Mucosa of stomach (tissue), 1 donor: ENCODE data around the gene DCUN1D2.
A peak's percentile ranks its signal among the peaks of the same experiment; 100 is the strongest.

Source experiments
- H3K27me3 ChIP-seq: one replicate; pipeline ENCODE4 v1.7.0; 2013; ENCODE audit warnings: mild to moderate bottlenecking, low read length; ENCODE audit not compliant: control insufficient read depth, insufficient read depth
- H3K36me3 ChIP-seq: one replicate; pipeline ENCODE4 v1.7.0; 2013; ENCODE audit warnings: low read length; ENCODE audit not compliant: control insufficient read depth, insufficient read depth
- H3K4me1 ChIP-seq: one replicate; pipeline ENCODE4 v1.7.0; 2013; ENCODE audit warnings: mild to moderate bottlenecking, low read length; ENCODE audit not compliant: control insufficient read depth, insufficient read depth
- H3K4me3 ChIP-seq: one replicate; pipeline ENCODE4 v1.7.0; 2013; ENCODE audit warnings: low read length
- H3K9ac ChIP-seq: one replicate; pipeline ENCODE4 v1.7.0; 2013; ENCODE audit warnings: mild to moderate bottlenecking, low read length, moderate library complexity
- H3K9me3 ChIP-seq: one replicate; pipeline ENCODE4 v1.7.0; 2013; ENCODE audit warnings: mild to moderate bottlenecking, low read length, moderate library complexity; ENCODE audit not compliant: control insufficient read depth
- donor health status: Pancreatic carcinoma.

DCUN1D2 gene

DNA sequence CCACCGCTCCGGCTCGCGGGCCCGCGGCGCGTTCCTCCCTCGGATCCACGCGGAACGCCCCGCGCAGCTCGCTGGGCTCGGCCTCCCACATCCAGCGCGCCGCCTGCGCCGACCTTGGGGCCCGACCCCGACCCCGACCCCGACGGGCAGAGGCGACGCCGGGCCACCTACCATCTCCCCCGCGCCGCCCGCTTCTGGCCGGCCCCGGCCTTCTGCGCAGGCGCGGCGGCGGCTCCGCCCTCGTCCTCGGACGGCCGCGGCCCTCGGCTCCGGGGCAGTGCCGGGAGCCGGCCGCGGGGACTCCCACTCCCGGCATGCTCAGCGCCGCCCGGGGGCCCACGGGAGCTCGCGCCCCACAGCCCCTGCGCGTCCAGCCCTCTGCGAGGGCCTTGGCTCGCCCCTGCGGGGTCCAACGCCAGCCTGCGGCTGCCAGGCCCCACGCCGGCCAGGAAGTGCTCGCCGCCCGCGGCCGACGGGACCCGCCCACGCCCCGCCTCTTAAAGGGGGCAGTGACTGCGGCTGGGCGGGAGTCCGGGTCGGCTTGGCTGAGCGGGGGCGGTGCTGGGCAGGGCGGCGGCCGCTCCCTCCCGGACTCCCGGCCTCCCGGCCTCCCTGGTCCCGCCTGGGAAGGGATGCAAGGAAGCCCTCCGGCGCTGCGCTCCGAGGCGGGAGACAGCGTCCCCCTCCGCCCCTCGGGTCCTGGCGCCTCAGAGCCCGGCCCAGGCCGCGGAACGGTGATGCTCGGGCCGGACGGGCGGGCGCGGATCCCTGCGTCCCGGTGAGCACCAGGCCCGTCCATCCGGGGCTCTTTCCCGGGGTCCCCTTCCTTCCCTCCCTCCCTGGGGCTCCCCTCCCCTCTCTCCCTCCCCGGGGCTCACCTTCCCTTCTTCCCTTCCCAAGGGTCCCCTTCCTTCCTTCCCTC, at the start of gene DCUN1D2:
DCUN1D2 (minus strand) TSS at position 216 of the 922 bp plus-strand sequence; CDS start at position 174, 42 bp downstream.
- H3K27me3 ChIP-seq, result no peaks in the 10 kb centered on the region
- H3K36me3 ChIP-seq, result no peaks in the 10 kb centered on the region
- peak within 1 kb of the TSS; percentile 71 for H3K4me3 ChIP-seq
- H3K9ac ChIP-seq, result peak within 1 kb of the TSS; percentile 97
- H3K9me3 ChIP-seq, result no peaks in the 10 kb centered on the region
- H3K4me1 ChIP-seq, result peaks cover 28% of the 10 kb centered on the region

GRCh38 chr13:113539822-113540221, 49.3 kb upstream of the DCUN1D2 start:
- no peaks in the 10 kb centered on the region for H3K9me3 ChIP-seq
- H3K4me3 ChIP-seq, result no peak overlapping the region
- no peaks in the 10 kb centered on the region for H3K27me3 ChIP-seq
- H3K4me1 ChIP-seq, result no peaks in the 10 kb centered on the region
- H3K9ac ChIP-seq, result no peak overlapping the region
- H3K36me3 ChIP-seq, result no peaks in the 10 kb centered on the region

DNA sequence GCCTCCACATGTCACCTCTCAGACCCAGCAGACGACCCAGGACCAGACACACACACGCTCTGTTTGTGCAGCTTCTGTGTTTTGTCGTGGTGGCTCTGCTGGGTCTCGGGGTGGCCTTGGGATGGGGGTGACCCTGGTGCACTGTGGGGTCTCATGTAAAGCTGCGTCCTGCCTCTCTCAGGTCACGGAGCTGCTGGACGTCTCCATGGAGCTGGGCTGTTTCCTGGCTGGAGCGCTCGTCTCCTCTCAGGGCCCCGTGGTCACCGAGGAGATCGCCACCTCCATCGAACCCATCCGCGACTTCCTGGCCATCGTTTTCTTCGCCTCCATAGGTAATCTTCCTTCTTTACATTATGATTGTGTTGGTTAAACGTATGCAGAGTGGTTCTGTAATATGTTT, 48.7 kb upstream of the DCUN1D2 start:
- Histone ChIP-seq H3K27me3 (no peaks in the 10 kb centered on the region), H3K4me3 (no peak overlapping the region), H3K9me3 (no peaks in the 10 kb centered on the region), H3K36me3 (no peaks in the 10 kb centered on the region), H3K9ac (no peak overlapping the region), H3K4me1 (no peaks in the 10 kb centered on the region)

DNA sequence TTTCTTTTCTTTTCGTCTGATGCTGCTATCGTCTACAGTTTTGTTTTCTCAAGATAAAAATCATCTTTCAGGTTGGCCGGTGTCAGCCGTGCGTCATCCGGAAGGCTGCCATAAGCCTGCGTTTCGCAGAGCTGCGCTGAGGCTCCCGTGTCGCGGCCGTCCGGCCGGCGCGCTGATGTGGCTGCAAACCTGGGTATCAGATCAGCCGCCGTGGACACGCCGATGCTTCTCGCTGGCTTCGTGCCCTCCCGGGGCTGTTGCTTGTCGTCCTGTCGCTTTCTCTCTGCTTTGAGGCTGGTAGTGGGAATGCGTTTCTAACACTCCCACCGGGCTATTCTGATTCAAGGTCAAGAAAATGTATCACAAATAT, 48.2 kb upstream of the DCUN1D2 start:
- no peaks in the 10 kb centered on the region for H3K4me1 ChIP-seq
- H3K36me3 ChIP-seq, result no peaks in the 10 kb centered on the region
- H3K9ac ChIP-seq, result no peak overlapping the region

GRCh38 chr13:113537909-113538688, 47.6 kb upstream of the DCUN1D2 start:
- Histone ChIP-seq H3K9me3 (no peaks in the 10 kb centered on the region), H3K27me3 (no peaks in the 10 kb centered on the region), H3K4me3 (no peak overlapping the region), H3K9ac (no peak overlapping the region), H3K36me3 (no peaks in the 10 kb centered on the region), H3K4me1 (no peaks in the 10 kb centered on the region)

More for the DNA sequence above, 48.2 kb upstream of the DCUN1D2 start:
- Histone ChIP-seq H3K4me3 (no peak overlapping the region), H3K9me3 (no peaks in the 10 kb centered on the region), H3K27me3 (no peaks in the 10 kb centered on the region)

- no peaks in the 10 kb centered on the region for H3K36me3 ChIP-seq
Measured at GRCh38 chr13:113537205-113537604, 46.7 kb upstream of the DCUN1D2 start.

DNA sequence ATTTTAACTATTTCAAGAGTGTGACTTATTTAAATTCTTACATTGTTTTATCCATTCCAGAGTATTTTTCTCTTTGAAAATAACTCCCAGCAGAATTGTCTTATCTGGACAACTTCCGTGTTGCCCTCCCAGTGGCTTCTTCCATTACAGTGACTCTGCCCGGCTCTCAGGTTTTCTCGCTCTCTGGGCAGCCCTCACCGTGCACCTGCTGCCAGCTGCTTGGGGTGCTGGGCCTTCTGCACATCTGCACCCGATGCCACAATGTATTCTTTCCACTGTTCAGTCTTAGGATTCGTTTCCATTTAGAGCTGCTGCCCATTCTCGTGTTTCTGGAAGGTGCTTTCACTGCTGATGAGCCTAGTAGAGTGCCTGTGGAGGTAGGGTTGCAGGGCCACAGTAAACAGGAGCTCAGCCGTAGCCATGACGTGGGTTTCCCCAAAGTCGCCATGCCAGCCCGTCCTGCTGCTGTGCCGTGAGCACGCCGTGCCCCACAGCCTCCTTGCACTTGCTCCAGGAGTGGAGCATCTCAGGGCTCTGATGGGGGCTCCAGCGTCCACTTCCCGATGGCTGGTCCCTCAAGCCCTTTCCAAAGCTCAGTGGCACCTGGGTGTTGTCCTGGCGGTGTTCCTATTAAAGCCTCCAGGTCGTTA, 46.1 kb upstream of the DCUN1D2 start:
- Histone ChIP-seq H3K4me3 (no peak overlapping the region), H3K36me3 (peaks cover 4% of the 10 kb centered on the region), H3K27me3 (no peaks in the 10 kb centered on the region), H3K4me1 (no peaks in the 10 kb centered on the region), H3K9ac (no peak overlapping the region), H3K9me3 (no peaks in the 10 kb centered on the region)

More at GRCh38 chr13:113537205-113537604, 46.7 kb upstream of the DCUN1D2 start:
- Histone ChIP-seq H3K27me3 (no peaks in the 10 kb centered on the region), H3K9ac (no peak overlapping the region), H3K4me1 (no peaks in the 10 kb centered on the region), H3K4me3 (no peak overlapping the region), H3K9me3 (no peaks in the 10 kb centered on the region)

- Histone ChIP-seq H3K27me3 (no peaks in the 10 kb centered on the region), H3K4me3 (no peak overlapping the region), H3K9me3 (no peaks in the 10 kb centered on the region), H3K9ac (no peak overlapping the region), H3K36me3 (peaks cover 4% of the 10 kb centered on the region), H3K4me1 (no peaks in the 10 kb centered on the region)
Measured at GRCh38 chr13:113535381-113535781, 44.9 kb upstream of the DCUN1D2 start.

GRCh38 chr13:113534236-113534860, 43.8 kb upstream of the DCUN1D2 start:
- no peaks in the 10 kb centered on the region for H3K27me3 ChIP-seq
- H3K36me3 ChIP-seq, result peaks cover 4% of the 10 kb centered on the region
- H3K9ac ChIP-seq, result no peak overlapping the region
- no peaks in the 10 kb centered on the region for H3K4me1 ChIP-seq
- H3K4me3 ChIP-seq, result no peak overlapping the region
- H3K9me3 ChIP-seq, result no peaks in the 10 kb centered on the region

DNA sequence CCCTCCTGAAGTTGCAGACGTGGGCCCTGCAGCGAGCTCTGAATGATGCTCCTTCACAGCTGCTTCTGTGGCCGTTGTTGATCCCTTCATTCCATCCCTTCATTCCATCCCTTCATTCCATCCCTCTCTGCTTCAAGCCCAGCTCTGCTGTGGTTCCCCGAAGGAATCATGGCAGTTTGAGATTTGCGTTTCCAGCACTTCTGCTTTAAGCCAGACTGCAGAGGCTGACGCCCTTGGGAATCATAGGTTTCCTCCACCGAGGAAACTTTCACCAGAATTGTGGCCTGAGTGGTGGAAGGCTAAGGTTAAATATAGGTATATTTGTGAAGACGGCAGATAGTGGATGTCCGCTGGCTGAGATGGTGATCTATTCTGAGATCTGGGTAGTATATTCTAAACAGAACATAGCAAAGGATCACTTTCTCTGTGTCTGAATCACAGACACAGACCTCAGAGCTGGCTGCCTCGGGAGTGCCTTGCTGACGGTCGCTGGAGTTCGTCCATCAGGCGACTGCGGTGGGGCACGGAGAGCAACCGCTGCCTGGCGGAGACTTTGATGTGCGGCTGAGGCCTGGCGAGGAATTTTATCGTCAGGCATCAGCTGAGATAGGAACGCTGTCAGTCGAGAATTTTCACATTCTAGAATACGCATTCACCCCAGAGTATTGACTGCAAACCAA, 42.8 kb upstream of the DCUN1D2 start:
- H3K9me3 ChIP-seq, result no peaks in the 10 kb centered on the region
- H3K9ac ChIP-seq, result no peak overlapping the region
- no peaks in the 10 kb centered on the region for H3K4me1 ChIP-seq
- no peak overlapping the region for H3K4me3 ChIP-seq
- peaks cover 8% of the 10 kb centered on the region for H3K36me3 ChIP-seq
- H3K27me3 ChIP-seq, result no peaks in the 10 kb centered on the region

DNA sequence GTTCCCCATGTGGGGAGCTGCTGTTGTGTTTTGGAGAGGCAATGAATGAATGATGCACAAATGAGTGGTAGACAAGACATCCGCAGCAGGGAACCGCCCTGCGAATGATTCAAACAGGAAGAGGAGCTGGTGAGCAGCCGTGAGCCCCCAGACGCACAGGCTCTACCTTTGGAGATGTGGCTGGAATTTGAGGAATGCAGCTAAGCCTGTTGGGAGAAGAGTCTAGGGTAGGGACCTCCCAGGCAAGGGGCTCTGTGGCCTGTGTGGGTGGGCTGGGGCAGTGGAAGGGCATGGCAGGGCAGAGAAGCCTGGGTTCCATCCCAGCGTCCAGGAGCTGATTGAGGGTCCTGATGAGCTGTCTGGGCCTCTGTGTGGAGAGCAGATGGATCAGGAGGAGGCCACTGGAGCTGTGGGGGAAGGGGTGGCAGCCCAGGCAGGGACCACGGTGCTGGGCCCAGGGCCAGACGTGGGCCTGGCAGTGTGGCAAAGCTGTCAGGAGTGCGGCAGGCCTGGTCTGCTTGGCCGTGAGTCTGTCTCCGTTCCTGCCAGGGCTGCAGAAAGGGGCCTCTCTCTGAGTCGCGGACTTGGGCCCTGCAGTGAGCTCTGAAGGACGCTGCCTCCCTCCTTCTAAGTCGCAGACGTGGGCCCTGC, 41.8 kb upstream of the DCUN1D2 start:
- H3K9me3 ChIP-seq, result no peaks in the 10 kb centered on the region
- peaks cover 9% of the 10 kb centered on the region for H3K36me3 ChIP-seq
- no peaks in the 10 kb centered on the region for H3K27me3 ChIP-seq
- H3K9ac ChIP-seq, result no peak overlapping the region
- no peak overlapping the region for H3K4me3 ChIP-seq
- no peaks in the 10 kb centered on the region for H3K4me1 ChIP-seq
